Body of pancreas (tissue), 4 donors: ENCODE results near the gene TMEM106A. TPM values are rescaled to one million over a fixed set of nuclear protein-coding genes. Genes with fewer than 3 reads are reported as not detected.
A peak's percentile ranks its signal among the peaks of the same experiment; 100 is the strongest.

Experiments
- ATAC-seq: fragments of 150-250 bp; one replicate; pipeline ENCODE4 v1.9.1; 2016
- DNase-seq, 4 donors: peaks; one replicate each; pipeline ENCODE4 v3.0.0-alpha.2; 2019
- H3K27ac ChIP-seq, 4 donors: fragments of 200-600 bp; sonication (generic); 1 replicate in 3 of 4; 2 replicates in 1 of 4; pipeline versions ENCODE4 v1.5.1 to v1.6.1; 2016 to 2019; ENCODE audit warnings: mild to moderate bottlenecking in 1 of 4, mixed read lengths in 1 of 4, moderate library complexity in 1 of 4
- H3K27me3 ChIP-seq, 2 donors: fragments of 200-600 bp; sonication (generic); one replicate each; pipeline ENCODE4 v1.6.0; 2016; ENCODE audit warnings: mild to moderate bottlenecking in 1 of 2
- H3K36me3 ChIP-seq, 2 donors: fragments of 200-600 bp; sonication (generic); replicated peaks in 1 of 2; 2 replicates each; pipeline ENCODE4 v1.5.1; 2016; ENCODE audit warnings: low read depth in 2 of 2; ENCODE audit not compliant: insufficient read depth in 1 of 2
- H3K4me1 ChIP-seq: fragments of 200-600 bp; sonication (generic); one replicate; pipeline ENCODE4 v1.6.0; 2016
- H3K4me3 ChIP-seq, 2 donors: fragments of 200-600 bp; sonication (generic); 1 replicate in 1 of 2; 2 replicates in 1 of 2; pipeline ENCODE4 v1.5.1; 2016 to 2019
- H3K9me3 ChIP-seq, 3 donors: fragments of 200-600 bp; sonication (generic); 1 replicate in 2 of 3; 2 replicates in 1 of 3; pipeline ENCODE4 v1.5.1; 2016
- CTCF ChIP-seq, 7 experiments: fragments of 450-650 bp in 4 of 7; fragments of 200-600 bp in 3 of 7; sonication (generic) in 3 of 7; IDR thresholded peaks; one replicate each; pipeline ENCODE4 v1.5.1; 2016 to 2019; ENCODE audit warnings: antibody characterized with exemption in 7 of 7
- POLR2A ChIP-seq, 3 donors: fragments of 450-650 bp; IDR thresholded peaks; one replicate each; pipeline ENCODE4 v1.6.1; 2016; ENCODE audit warnings: antibody characterized with exemption in 3 of 3, mild to moderate bottlenecking in 2 of 3
- WGBS, 2 donors: methylation state at CpG; one replicate each; pipeline ENCODE4 v1.1.5; 2017; 5-methylcytosine and 5-hydroxymethylcytosine counted together
- intact Hi-C: fragments of 100-400 bp; cut with DNase I; formaldehyde crosslinking; loops from one replicate; pipeline ENCODE4 v1.15.1; 2023
- total RNA-seq, 2 donors: library from RNA; depleted of rRNA; stranded (reverse); fragments of >200 nt; gene quantifications; one replicate each; pipeline ENCODE4 v1.1.0, GENCODE V29; 2016

The TMEM106A gene
- total RNA-seq, 2 donors from 2014 or later: 4.9 to 6.9 TPM

- Histone ChIP-seq H3K36me3 (no peaks in the 10 kb centered on the region), H3K4me3 (no peak overlapping the region), H3K27ac (no peak overlapping the region), H3K4me1 (peaks cover 47% of the 10 kb centered on the region), H3K27me3 (no peaks in the 10 kb centered on the region), H3K9me3 (no peaks in the 10 kb centered on the region)
- no peak for TF ChIP-seq CTCF (IDR thresholded peaks at IDR 0.05)
- no peak for TF ChIP-seq POLR2A (IDR thresholded peaks at IDR 0.05)
- 90 to 95% methylated on average over 3 of the region's 3 CpGs for WGBS, 2 donors
- intact Hi-C loops: no loop called here
- ATAC-seq (no peak), DNase-seq (no peak)
Observed at GRCh38 chr17:43215341-43215740, 3.7 kb downstream of the TMEM106A start.

DNA sequence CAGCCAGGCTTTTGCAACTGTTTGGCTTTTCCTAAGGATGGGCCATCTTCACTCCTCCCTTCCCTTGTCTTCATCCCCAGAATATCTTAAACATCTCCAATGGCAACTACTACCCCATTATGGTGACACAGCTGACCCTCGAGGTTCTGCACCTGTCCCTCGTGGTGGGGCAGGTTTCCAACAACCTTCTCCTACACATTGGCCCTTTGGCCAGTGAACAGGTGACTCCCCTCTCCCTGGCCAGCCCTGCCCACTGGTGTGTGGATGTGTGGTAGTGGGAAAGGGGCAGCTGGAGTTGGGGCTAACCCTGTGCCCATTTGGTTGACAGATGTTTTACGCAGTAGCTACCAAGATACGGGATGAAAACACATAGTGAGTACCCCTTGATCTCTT, 4.7 kb downstream of the TMEM106A start:
- Histone ChIP-seq H3K9me3 (no peaks in the 10 kb centered on the region), H3K4me3 (no peak overlapping the region), H3K27ac (peak overlapping the region in 3 of 4 donors; percentile 17 to 28 (median 24)), H3K27me3 (no peaks in the 10 kb centered on the region), H3K4me1 (peaks cover 40% of the 10 kb centered on the region), H3K36me3 (no peaks in the 10 kb centered on the region)
- ATAC-seq: no peak
- no peak for DNase-seq
- WGBS, 2 donors: 52 to 56% methylated on average over 4 of the region's 4 CpGs
- TF ChIP-seq CTCF (IDR thresholded peaks at IDR 0.05): no peak
- TF ChIP-seq POLR2A (IDR thresholded peaks at IDR 0.05): no peak
- intact Hi-C loops: no loop called here

GRCh38 chr17:43216762-43217613, 5.3 kb downstream of the TMEM106A start:
- H3K27ac ChIP-seq: peak overlapping the region in 3 of 4 donors; percentile 17 to 28 (median 24)
- intact Hi-C loops: no loop called here
- DNase-seq: no peak

GRCh38 chr17:43217614-43218087, 6.0 kb downstream of the TMEM106A start:
- intact Hi-C loops: no loop called here
- 92 to 100% methylated on average over 2 of the region's 2 CpGs for WGBS, 2 donors
- no peak overlapping the region for H3K27ac ChIP-seq
- H3K9me3 ChIP-seq: no peaks in the 10 kb centered on the region
- H3K27me3 ChIP-seq: no peaks in the 10 kb centered on the region
- no peak overlapping the region for H3K4me3 ChIP-seq
- peaks cover 32% of the 10 kb centered on the region for H3K4me1 ChIP-seq
- TF ChIP-seq CTCF (IDR thresholded peaks at IDR 0.05) (no peak), POLR2A (IDR thresholded peaks at IDR 0.05) (no peak)
- DNase-seq (no peak), ATAC-seq (no peak)
- H3K36me3 ChIP-seq: no peaks in the 10 kb centered on the region

More at GRCh38 chr17:43216762-43217613, 5.3 kb downstream of the TMEM106A start:
- Histone ChIP-seq H3K4me1 (peaks cover 39% of the 10 kb centered on the region), H3K36me3 (no peaks in the 10 kb centered on the region), H3K4me3 (no peak overlapping the region), H3K27me3 (no peaks in the 10 kb centered on the region), H3K9me3 (no peaks in the 10 kb centered on the region)
- WGBS, 2 donors: 22 to 45% methylated on average over 3 to 4 of the region's 4 CpGs
- ATAC-seq: no peak
- no peak for TF ChIP-seq POLR2A (IDR thresholded peaks at IDR 0.05)

DNA sequence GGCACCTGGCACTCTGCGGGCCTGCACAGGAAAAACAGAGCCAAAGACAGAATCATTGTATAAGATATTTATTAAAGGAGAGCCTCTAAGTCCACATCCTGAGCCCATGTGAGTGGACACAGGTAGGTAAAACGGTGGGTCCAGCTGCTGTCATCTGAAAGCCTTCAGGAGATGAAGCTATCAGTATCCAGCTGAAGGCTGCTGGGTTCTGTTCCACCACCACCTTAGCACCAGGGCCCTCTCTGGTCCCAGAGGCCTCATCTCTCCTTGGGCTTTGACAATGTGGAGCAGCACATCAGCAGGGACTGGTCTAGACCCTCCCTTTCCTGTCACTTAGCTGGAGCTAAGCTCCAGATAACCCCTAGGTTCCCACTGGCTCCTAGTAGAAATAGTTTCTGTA, 7.3 kb downstream of the TMEM106A start:
- Histone ChIP-seq H3K27me3 (no peaks in the 10 kb centered on the region), H3K4me3 (no peak overlapping the region), H3K9me3 (no peaks in the 10 kb centered on the region), H3K36me3 (no peaks in the 10 kb centered on the region), H3K27ac (no peak overlapping the region), H3K4me1 (peaks cover 21% of the 10 kb centered on the region)
- no peak for DNase-seq
- 93 to 97% methylated on average over 2 of the region's 2 CpGs for WGBS, 2 donors
- ATAC-seq: no peak
- intact Hi-C loops: no loop called here
- no peak for TF ChIP-seq POLR2A (IDR thresholded peaks at IDR 0.05)
- no peak for TF ChIP-seq CTCF (IDR thresholded peaks at IDR 0.05)
